Erythroblast (primary cell): Measurements from ENCODE around the gene CALHM4.

ENCODE experiments used
- GATA1 ChIP-seq: IDR thresholded peaks from 2 replicates; pipeline ENCODE4 v1.6.1; 2011; ENCODE audit warnings: low read depth, mild to moderate bottlenecking, control low read depth, low read length, moderate library complexity
- POLR2A ChIP-seq: IDR thresholded peaks from 2 replicates; pipeline ENCODE4 v1.6.1; 2011; ENCODE audit warnings: mild to moderate bottlenecking, low read length

GRCh38 chr6:116515141-116515540 lies 38.4 kb upstream of the CALHM4 start:
- TF ChIP-seq POLR2A, result no peak
- no peak for TF ChIP-seq GATA1
